Epithelial cell of proximal tubule (primary cell): ENCODE results near the gene TENM3. TPM values are rescaled to one million over a fixed set of nuclear protein-coding genes. Genes with fewer than 3 reads are reported as not detected.

Source experiments
- DNase-seq: peaks from one replicate; pipeline ENCODE4 v3.0.0-alpha.2; 2011; ENCODE audit warnings: low read depth
- H3K4me3 ChIP-seq: 2 replicates; pipeline ENCODE4 v1.5.1; 2011; ENCODE audit warnings: low read depth, mild to moderate bottlenecking, low read length
- total RNA-seq: library from RNA; depleted of rRNA; stranded (reverse); fragments of >200 nt; gene quantifications from 2 replicates; pipeline ENCODE4 v1.2.3, GENCODE V29; 2015
- TF ChIP-seq, protein P1 (sequence below): conservative IDR thresholded peaks from 2 replicates; pipeline ENCODE4 v1.5.1; 2012; ENCODE audit warnings: low read depth, mild to moderate bottlenecking, low read length

Gene TENM3
- total RNA-seq, 1 donor from 2014 or later, result 2.4 TPM

DNA sequence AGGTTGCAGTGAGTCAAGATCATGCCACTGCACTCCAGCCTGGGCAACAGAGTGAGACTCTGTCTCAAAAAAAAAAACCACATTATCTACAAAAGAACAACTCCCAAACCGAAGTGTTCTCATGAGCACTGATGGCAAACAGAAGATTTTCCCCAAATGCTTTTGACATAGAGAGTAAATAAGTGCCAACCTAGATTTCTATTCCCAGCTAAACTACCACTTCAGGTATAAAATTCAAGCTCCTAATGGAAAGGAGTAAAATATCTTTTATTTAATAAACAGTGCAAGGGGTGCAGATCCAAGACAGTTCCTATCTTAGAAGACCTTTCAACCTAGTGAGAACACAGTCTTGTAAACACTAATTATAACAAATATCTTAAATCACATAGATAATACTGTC lies 170.3 kb downstream of the TENM3 start:
- TF ChIP-seq, protein P1, sequence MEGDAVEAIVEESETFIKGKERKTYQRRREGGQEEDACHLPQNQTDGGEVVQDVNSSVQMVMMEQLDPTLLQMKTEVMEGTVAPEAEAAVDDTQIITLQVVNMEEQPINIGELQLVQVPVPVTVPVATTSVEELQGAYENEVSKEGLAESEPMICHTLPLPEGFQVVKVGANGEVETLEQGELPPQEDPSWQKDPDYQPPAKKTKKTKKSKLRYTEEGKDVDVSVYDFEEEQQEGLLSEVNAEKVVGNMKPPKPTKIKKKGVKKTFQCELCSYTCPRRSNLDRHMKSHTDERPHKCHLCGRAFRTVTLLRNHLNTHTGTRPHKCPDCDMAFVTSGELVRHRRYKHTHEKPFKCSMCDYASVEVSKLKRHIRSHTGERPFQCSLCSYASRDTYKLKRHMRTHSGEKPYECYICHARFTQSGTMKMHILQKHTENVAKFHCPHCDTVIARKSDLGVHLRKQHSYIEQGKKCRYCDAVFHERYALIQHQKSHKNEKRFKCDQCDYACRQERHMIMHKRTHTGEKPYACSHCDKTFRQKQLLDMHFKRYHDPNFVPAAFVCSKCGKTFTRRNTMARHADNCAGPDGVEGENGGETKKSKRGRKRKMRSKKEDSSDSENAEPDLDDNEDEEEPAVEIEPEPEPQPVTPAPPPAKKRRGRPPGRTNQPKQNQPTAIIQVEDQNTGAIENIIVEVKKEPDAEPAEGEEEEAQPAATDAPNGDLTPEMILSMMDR, result no peak
- no peak for DNase-seq
- no peak overlapping the region for H3K4me3 ChIP-seq

DNA sequence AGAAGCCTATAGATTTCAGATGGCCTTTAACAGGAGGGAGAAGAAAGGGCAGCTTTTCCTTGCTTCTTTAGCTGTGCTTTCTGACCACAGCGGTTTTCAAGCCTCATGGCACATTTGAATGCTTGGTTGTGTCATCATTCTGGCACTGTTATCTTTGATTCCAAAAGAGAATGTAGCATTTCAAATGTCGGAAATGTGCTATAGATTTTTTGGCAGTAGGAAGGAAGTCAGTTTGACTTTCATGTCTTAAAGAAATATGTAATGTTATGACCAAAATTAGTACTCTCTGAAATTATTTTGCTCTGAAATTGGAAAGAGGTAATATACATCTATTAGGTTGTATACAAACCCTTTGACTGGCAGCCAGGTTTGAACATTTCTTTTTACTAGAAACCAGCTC lies 171.9 kb downstream of the TENM3 start:
- no peak overlapping the region for H3K4me3 ChIP-seq
- TF ChIP-seq, protein P1, result no peak
- no peak for DNase-seq

DNA sequence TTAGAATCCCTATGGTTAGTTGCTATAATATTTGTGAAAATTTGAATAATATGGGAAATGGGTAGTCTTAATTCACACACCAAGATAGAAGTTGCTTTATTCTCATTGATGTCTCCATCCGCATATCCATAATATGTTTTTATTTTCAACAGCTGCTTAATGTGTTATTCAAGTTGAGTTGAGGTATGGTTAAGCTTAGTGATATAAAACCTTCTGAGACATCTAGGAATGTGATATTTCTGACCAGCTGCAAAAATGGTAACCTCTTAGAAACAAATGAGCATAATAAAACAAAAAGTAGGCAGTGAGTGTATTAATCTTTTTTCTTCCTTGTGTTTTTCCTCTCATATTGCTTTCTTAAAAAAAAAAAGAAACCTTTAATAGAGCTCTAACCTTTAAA lies 172.9 kb downstream of the TENM3 start:
- TF ChIP-seq, protein P1, result no peak
- no peak for DNase-seq
- no peak overlapping the region for H3K4me3 ChIP-seq

DNA sequence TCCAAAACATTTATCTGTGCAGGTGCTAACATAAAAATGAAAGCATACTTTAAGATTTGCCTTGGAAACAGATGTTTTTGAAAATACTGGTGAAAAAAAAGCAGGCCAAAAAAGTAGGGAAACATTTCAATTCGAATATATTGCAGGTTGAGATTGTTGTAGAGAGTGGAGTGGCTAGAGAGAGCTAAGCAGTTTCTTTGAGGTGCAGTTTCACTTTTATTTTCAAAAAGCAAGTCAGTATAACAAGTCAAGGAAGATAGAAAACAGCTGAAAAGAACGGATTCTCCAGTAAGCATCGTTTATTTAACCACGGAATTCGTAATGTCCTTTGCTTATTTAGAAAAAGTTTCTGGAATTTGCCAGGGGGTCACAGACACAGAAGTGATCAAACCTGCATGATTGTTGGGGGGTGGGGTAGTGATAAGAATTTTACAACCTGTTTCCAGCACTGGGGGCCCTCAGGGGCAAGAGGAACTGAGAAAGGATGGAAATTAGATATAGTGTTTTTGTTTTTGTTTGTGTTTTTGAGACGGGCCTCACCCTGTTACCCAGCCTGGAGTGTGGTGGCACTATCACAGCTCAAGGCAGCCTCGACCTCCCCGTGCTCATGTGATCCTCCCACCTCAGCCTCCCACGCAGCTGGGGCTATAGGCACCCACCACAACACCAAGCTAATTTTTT lies 175.0 kb downstream of the TENM3 start:
- no peak overlapping the region for H3K4me3 ChIP-seq
- DNase-seq, result no peak
- TF ChIP-seq, protein P1, result no peak

DNA sequence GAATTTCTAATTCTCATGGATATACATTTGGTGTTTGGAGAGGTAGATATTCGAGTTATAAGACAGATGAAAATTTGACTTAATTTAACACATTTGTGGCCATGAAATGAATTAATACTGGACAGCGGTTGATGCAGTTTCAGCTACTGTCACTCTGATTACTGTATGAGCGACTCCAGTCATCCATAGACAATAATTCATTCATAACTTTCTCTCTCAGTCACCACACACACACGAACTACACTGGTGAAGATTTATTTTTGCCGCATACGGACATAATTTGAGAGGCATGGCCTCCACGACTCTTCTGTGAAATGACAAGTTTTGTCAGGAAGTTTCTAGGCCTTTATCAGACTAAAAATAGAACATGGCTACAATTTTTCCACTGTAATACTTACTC lies 177.0 kb downstream of the TENM3 start:
- no peak overlapping the region for H3K4me3 ChIP-seq
- TF ChIP-seq, protein P1, result no peak
- no peak for DNase-seq

DNA sequence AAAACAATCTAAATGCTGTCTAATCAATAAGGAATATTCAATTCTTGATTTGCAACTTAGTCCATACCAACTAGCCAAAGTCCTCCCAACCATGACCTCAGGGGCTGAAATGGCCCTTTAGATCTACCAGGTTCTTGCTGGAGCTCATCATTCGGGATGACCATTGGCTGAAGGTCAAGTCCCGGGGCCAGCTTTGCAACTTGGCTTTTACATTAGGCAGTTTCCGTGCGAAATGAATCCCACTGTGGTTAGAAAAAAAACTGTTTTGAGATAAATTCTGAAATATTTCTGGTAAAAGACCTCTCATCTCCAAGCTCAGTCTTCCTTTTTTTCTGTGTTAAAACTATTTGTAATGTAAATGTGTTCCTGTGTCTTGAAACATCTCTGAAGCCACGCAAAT lies 178.6 kb downstream of the TENM3 start:
- TF ChIP-seq, protein P1, result no peak
- H3K4me3 ChIP-seq, result no peak overlapping the region
- no peak for DNase-seq

DNA sequence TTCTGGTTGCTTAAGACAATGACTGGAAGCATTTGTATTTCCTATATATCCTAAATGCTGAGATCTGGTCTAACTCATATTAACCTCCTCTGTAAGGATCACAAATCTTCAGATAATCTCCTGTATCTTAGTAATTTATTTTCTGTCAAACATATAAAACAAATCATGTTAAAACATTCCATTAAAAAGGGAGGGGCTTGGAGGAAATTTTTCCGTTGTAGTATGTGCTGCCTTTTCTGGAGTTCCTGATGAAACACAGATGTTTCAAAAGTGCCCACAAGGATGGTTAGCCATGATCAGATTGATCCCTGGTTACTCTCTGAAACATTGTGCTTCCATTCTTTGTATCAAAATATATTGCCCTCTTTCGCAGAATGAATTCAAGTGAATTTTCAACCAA lies 182.1 kb downstream of the TENM3 start:
- TF ChIP-seq, protein P1, result no peak
- no peak for DNase-seq
- no peak overlapping the region for H3K4me3 ChIP-seq
